A549 (cell line): ENCODE measurements around the gene ZNF747.
A peak's percentile ranks its signal among the peaks of the same experiment; 100 is the strongest.

Experiments
- BHLHE40 ChIP-seq: IDR thresholded peaks from 2 replicates; pipeline ENCODE4 v1.6.1; 2012; ENCODE audit warnings: low read depth, low read length, inconsistent platforms
- JUN ChIP-seq, 2 experiments: fragments of >200 bp; sonication (Bioruptor Twin); formaldehyde crosslinking; IDR thresholded peaks; 2 replicates in 1 of 2; 3 replicates in 1 of 2; pipeline ENCODE4 v1.6.1; 2016 to 2017
- MAX ChIP-seq: IDR thresholded peaks from 2 replicates; pipeline ENCODE4 v1.6.1; 2012
- NFE2L2 ChIP-seq: fragments of 150-350 bp; conservative IDR thresholded peaks from 2 replicates; pipeline ENCODE4 v1.6.1; 2014; ENCODE audit warnings: low read length
- PHF8 ChIP-seq: fragments of 200-600 bp; sonication (generic); IDR thresholded peaks from 2 replicates; pipeline ENCODE4 v1.6.1; 2016; ENCODE audit warnings: low read depth, mild to moderate bottlenecking, antibody characterized with exemption, moderate library complexity, borderline replicate concordance
- POLR2A ChIP-seq: IDR thresholded peaks from 2 replicates; pipeline ENCODE4 v1.6.1; 2012; ENCODE audit warnings: mild to moderate bottlenecking, low read length
- POLR2AphosphoS2 ChIP-seq: conservative IDR thresholded peaks from 2 replicates; pipeline ENCODE4 v1.6.1; 2012; ENCODE audit warnings: low read length, improper control_type of control experiment, inconsistent platforms
- RAD21 ChIP-seq, 2 experiments: fragments of >200 bp in 1 of 2; sonication (Bioruptor Twin) in 1 of 2; formaldehyde crosslinking in 1 of 2; IDR thresholded peaks in 1 of 2; conservative IDR thresholded peaks in 1 of 2; 2 replicates in 1 of 2; 3 replicates in 1 of 2; pipeline ENCODE4 v1.6.1; 2012 to 2018; ENCODE audit warnings: inconsistent platforms in 1 of 2
- REST ChIP-seq: fragments of 200-600 bp; sonication (generic); IDR thresholded peaks from 2 replicates; pipeline ENCODE4 v1.6.1; 2016; ENCODE audit warnings: antibody characterized with exemption, mild to moderate bottlenecking, moderate library complexity
- RNF2 ChIP-seq: fragments of 200-600 bp; sonication (generic); IDR thresholded peaks from 2 replicates; pipeline ENCODE4 v1.6.1; 2016; ENCODE audit warnings: low read depth, mild to moderate bottlenecking, antibody characterized with exemption, moderate library complexity, borderline replicate concordance
- SMC3 ChIP-seq: fragments of >200 bp; sonication (Bioruptor Twin); formaldehyde crosslinking; IDR thresholded peaks from 3 replicates; pipeline ENCODE4 v1.6.1; 2018; ENCODE audit warnings: inconsistent platforms
- TF ChIP-seq, protein P1 (sequence below): fragments of >200 bp; sonication (Bioruptor Twin); formaldehyde crosslinking; IDR thresholded peaks from 3 replicates; pipeline ENCODE4 v1.5.1; 2016

- TF ChIP-seq NFE2L2 = no peak
- TF ChIP-seq, protein P1, sequence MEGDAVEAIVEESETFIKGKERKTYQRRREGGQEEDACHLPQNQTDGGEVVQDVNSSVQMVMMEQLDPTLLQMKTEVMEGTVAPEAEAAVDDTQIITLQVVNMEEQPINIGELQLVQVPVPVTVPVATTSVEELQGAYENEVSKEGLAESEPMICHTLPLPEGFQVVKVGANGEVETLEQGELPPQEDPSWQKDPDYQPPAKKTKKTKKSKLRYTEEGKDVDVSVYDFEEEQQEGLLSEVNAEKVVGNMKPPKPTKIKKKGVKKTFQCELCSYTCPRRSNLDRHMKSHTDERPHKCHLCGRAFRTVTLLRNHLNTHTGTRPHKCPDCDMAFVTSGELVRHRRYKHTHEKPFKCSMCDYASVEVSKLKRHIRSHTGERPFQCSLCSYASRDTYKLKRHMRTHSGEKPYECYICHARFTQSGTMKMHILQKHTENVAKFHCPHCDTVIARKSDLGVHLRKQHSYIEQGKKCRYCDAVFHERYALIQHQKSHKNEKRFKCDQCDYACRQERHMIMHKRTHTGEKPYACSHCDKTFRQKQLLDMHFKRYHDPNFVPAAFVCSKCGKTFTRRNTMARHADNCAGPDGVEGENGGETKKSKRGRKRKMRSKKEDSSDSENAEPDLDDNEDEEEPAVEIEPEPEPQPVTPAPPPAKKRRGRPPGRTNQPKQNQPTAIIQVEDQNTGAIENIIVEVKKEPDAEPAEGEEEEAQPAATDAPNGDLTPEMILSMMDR = no peak
- TF ChIP-seq PHF8 = peak; percentile 71
- TF ChIP-seq POLR2A = peak; percentile 55
- TF ChIP-seq REST = peak; percentile 74
- peak in 1 of 2 experiments; percentile 19; a peak in 1 of 5 replicates for TF ChIP-seq RAD21 (conservative IDR thresholded peaks at IDR 0.05 in 1 of 2, IDR thresholded peaks at IDR 0.05 in 1 of 2)
- no peak for TF ChIP-seq POLR2AphosphoS2
- TF ChIP-seq RNF2 = no peak
- TF ChIP-seq JUN (IDR thresholded peaks at IDR 0.05) = peak; percentile 54 to 91; a peak in 4 of 5 replicates
- no peak; the same call in 2 of the 3 replicates for TF ChIP-seq SMC3
- no peak for TF ChIP-seq BHLHE40
- TF ChIP-seq MAX = peak; percentile 67; the same call in 1 of the 2 replicates
These were observed 23.5 kb upstream of the ZNF747 start, which contains the start of gene ZNF764 for GRCh38 chr16:30557957-30558788.
